GM18508 (cell line): Measurements from ENCODE around the gene SLC2A4.
"Not testable (repeated sequence)": the region's sequence is repeated elsewhere in the genome, so short reads cannot be mapped to it uniquely, and the experiment has no call there.

Source experiments
- ATAC-seq: cut with Tn5 transposase; IDR thresholded peaks from one replicate; pipeline ENCODE4 v1.9.1; 2021; ENCODE audit warnings: moderate number of reproducible peaks; ENCODE audit not compliant: insufficient read depth, unreplicated experiment

Gene SLC2A4

GRCh38 chr17:7336240-7337175 lies 55.0 kb downstream of the SLC2A4 start, which contains the start of gene ACAP1:
Gene ACAP1 (plus strand): TSS chr17:7336529. CDS start chr17:7336735, 206 bp downstream.
- no peak for ATAC-seq

GRCh38 chr17:7337600-7337999 lies 56.1 kb downstream of the SLC2A4 start:
- ATAC-seq = not testable (repeated sequence)
